Breast epithelium (tissue), 4 donors: ENCODE data around the gene POT1. TPM values are rescaled to one million over a fixed set of nuclear protein-coding genes. Genes with fewer than 3 reads are reported as not detected.

Experiments used
- DNase-seq, 2 donors: peaks; one replicate each; pipeline ENCODE4 v3.0.0-alpha.2; 2019; ENCODE audit warnings: low spot score in 2 of 2
- H3K27ac ChIP-seq, 2 donors: fragments of 200-600 bp; sonication (generic) in 1 of 2; one replicate each; pipeline ENCODE4 v1.5.1; 2016 to 2019; ENCODE audit warnings: mild to moderate bottlenecking in 1 of 2
- H3K27me3 ChIP-seq, 2 donors: fragments of 200-600 bp; sonication (generic) in 1 of 2; one replicate each; pipeline versions ENCODE4 v1.5.1 to v1.6.0; 2017 to 2019; ENCODE audit warnings: control low read depth in 1 of 2, mild to moderate bottlenecking in 1 of 2
- H3K36me3 ChIP-seq: fragments of 200-600 bp; one replicate; pipeline ENCODE4 v1.5.1; 2019
- H3K4me1 ChIP-seq, 2 donors: fragments of 200-600 bp; sonication (generic); one replicate each; pipeline ENCODE4 v1.5.1; 2016 to 2019; ENCODE audit warnings: control low read depth in 1 of 2
- H3K4me3 ChIP-seq, 3 donors: fragments of 200-600 bp; sonication (generic); 1 replicate in 2 of 3; 2 replicates in 1 of 3; pipeline ENCODE4 v1.5.1; 2016 to 2019; ENCODE audit warnings: mild to moderate bottlenecking in 3 of 3, moderate library complexity in 2 of 3
- H3K9me3 ChIP-seq, 2 donors: fragments of 200-600 bp; sonication (generic) in 1 of 2; one replicate each; pipeline ENCODE4 v1.5.1; 2016 to 2019; ENCODE audit warnings: control low read depth in 1 of 2
- CTCF ChIP-seq, 3 donors: fragments of 450-650 bp; IDR thresholded peaks; one replicate each; pipeline ENCODE4 v1.5.1; 2016 to 2017; ENCODE audit warnings: antibody characterized with exemption in 3 of 3, mild to moderate bottlenecking in 3 of 3, moderate library complexity in 3 of 3
- POLR2A ChIP-seq: fragments of 450-650 bp; IDR thresholded peaks from one replicate; pipeline ENCODE4 v1.6.1; 2016; ENCODE audit warnings: antibody characterized with exemption, mild to moderate bottlenecking, moderate library complexity
- POLR2AphosphoS5 ChIP-seq, 3 donors: sonication (generic); formaldehyde crosslinking; IDR thresholded peaks; one replicate each; pipeline ENCODE4 v1.6.1; 2017; ENCODE audit warnings: antibody characterized with exemption in 3 of 3
- intact Hi-C: fragments of 100-400 bp; cut with DNase I; formaldehyde crosslinking; loops from one replicate; pipeline ENCODE4 v1.15.1; 2023; ENCODE audit warnings: low total_unique reads
- total RNA-seq, 3 donors: library from RNA; depleted of rRNA; stranded (reverse); fragments of >200 nt; gene quantifications; one replicate each; pipeline ENCODE4 v1.1.0, GENCODE V29; 2016

The POT1 gene
- total RNA-seq, 3 donors from 2014 or later: 19.7 to 43.6 (median 35.1) TPM

- DNase-seq: no peak
- Histone ChIP-seq H3K4me1 (no peaks in the 10 kb centered on the region), H3K27ac (no peak overlapping the region), H3K9me3 (peaks cover 0 to 1% of the 10 kb centered on the region in 2 donors), H3K36me3 (no peaks in the 10 kb centered on the region), H3K27me3 (no peaks in the 10 kb centered on the region), H3K4me3 (peak overlapping the region in 2 of 3 donors; percentile 4 to 43)
- intact Hi-C loops: no loop called here
- no peak for TF ChIP-seq CTCF (IDR thresholded peaks at IDR 0.05)
Measured at GRCh38 chr7:124790645-124791044, 139.0 kb downstream of the POT1 start.

GRCh38 chr7:124785994-124786393, 143.6 kb downstream of the POT1 start:
- intact Hi-C loops: no loop called here

GRCh38 chr7:124784879-124785818, 144.5 kb downstream of the POT1 start:
- intact Hi-C loops: no loop called here
- TF ChIP-seq CTCF (IDR thresholded peaks at IDR 0.05) (peak in 2 of 3 donors; percentile 62 to 65), POLR2A (no peak)
- H3K4me3 ChIP-seq: no peak overlapping the region
- H3K9me3 ChIP-seq: no peaks in the 10 kb centered on the region
- no peaks in the 10 kb centered on the region for H3K36me3 ChIP-seq
- no peaks in the 10 kb centered on the region for H3K27me3 ChIP-seq
- no peaks in the 10 kb centered on the region for H3K4me1 ChIP-seq
- DNase-seq: no peak
- no peak overlapping the region for H3K27ac ChIP-seq

More at GRCh38 chr7:124785994-124786393, 143.6 kb downstream of the POT1 start:
- Histone ChIP-seq H3K9me3 (no peaks in the 10 kb centered on the region), H3K27ac (no peak overlapping the region), H3K27me3 (no peaks in the 10 kb centered on the region), H3K36me3 (no peaks in the 10 kb centered on the region), H3K4me3 (no peak overlapping the region), H3K4me1 (no peaks in the 10 kb centered on the region)
- TF ChIP-seq CTCF (IDR thresholded peaks at IDR 0.05) (no peak), POLR2AphosphoS5 (IDR thresholded peaks at IDR 0.05) (no peak), POLR2A (no peak)
- DNase-seq: no peak

GRCh38 chr7:124783271-124783670, 146.4 kb downstream of the POT1 start:
- Histone ChIP-seq H3K4me1 (no peaks in the 10 kb centered on the region), H3K4me3 (no peak overlapping the region), H3K9me3 (no peaks in the 10 kb centered on the region), H3K27ac (no peak overlapping the region), H3K36me3 (no peaks in the 10 kb centered on the region), H3K27me3 (no peaks in the 10 kb centered on the region)
- DNase-seq: no peak
- intact Hi-C loops: no loop called here
- TF ChIP-seq CTCF (IDR thresholded peaks at IDR 0.05): no peak
- TF ChIP-seq POLR2A: no peak
- no peak for TF ChIP-seq POLR2AphosphoS5 (IDR thresholded peaks at IDR 0.05)

- Histone ChIP-seq H3K27ac (no peak overlapping the region), H3K36me3 (no peaks in the 10 kb centered on the region), H3K27me3 (no peaks in the 10 kb centered on the region), H3K4me3 (no peak overlapping the region), H3K4me1 (no peaks in the 10 kb centered on the region), H3K9me3 (no peaks in the 10 kb centered on the region)
- TF ChIP-seq CTCF (IDR thresholded peaks at IDR 0.05) (no peak), POLR2AphosphoS5 (IDR thresholded peaks at IDR 0.05) (no peak), POLR2A (no peak)
- no peak for DNase-seq
- intact Hi-C loops: no loop called here
Measured at GRCh38 chr7:124781907-124782734, 147.5 kb downstream of the POT1 start.
